HG02938 (cell line): ENCODE measurements around the gene OPCML.

ENCODE experiments used
- ATAC-seq: cut with Tn5 transposase; IDR thresholded peaks from one replicate; pipeline ENCODE4 v1.9.1; 2021; ENCODE audit warnings: mild to moderate bottlenecking, moderate library complexity; ENCODE audit not compliant: unreplicated experiment

The OPCML gene

GRCh38 chr11:132650969-132651720 lies 881.2 kb downstream of the OPCML start:
- no peak for ATAC-seq

DNA sequence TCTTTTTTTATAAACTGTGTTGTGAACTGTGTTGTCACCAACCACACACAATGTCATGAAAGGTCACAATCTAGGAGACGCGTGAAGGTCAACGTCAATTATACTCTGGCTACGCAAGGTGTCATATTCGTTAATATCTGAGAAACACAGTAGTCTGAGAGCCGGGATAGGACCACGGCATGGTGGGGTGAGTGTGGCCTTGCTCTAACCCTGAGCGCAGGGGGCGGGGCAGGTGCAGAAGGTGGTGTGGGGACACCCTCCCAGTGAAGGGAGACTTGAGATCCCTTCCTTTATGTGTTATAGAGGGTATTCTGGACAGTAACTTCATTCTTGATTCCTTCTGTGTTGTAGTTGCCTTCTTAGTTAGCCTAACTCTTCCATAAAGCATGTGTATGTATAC lies 883.0 kb downstream of the OPCML start:
- ATAC-seq = no peak

GRCh38 chr11:132648851-132649250 lies 883.5 kb downstream of the OPCML start:
- no peak for ATAC-seq

DNA sequence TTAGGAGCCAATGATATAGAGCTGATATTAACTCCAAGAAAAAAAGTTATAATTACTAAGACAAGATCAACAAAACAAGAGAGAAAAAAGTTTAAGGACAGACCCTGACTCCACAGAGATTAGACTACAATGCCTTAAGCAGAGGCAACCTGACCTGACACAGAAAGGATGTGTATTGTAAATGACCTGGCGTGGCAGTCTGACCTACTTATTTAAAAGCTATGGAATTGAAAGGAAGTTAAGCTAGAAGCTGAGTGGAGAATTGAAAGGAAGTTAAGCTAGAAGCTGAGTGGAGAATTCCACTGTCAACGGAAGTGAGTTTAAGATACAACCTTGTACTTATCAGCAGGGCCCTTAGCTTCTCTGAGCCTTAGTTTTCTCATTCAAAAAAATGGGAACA lies 885.4 kb downstream of the OPCML start:
- ATAC-seq = no peak

GRCh38 chr11:132644520-132645239 lies 887.6 kb downstream of the OPCML start:
- ATAC-seq = no peak

GRCh38 chr11:132643239-132643638 lies 889.1 kb downstream of the OPCML start:
- no peak for ATAC-seq

GRCh38 chr11:132640952-132641351 lies 891.3 kb downstream of the OPCML start:
- no peak for ATAC-seq

DNA sequence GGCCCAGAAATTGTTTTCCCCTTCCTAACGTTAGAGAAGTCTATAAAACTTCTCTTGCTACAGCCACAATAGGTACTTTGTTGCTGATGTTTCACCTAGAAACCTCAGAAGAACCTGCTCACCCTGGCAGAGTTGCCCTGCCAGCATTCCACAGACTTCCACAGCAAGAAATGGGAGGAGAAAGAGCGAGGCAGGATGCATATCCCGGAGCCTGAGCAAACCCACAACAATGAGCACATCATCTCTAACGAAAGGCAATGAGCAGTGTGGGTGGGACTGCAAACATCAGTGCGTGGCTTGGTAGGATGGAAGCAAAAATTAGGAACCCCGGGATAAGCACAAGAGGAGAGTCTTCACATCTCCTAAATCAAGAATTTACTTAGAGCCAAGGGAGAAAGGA lies 892.3 kb downstream of the OPCML start:
- ATAC-seq = no peak

- ATAC-seq = no peak
Measured at GRCh38 chr11:132639403-132639802, 892.9 kb downstream of the OPCML start.

- ATAC-seq = no peak
Measured at GRCh38 chr11:132638423-132638822, 893.9 kb downstream of the OPCML start.

DNA sequence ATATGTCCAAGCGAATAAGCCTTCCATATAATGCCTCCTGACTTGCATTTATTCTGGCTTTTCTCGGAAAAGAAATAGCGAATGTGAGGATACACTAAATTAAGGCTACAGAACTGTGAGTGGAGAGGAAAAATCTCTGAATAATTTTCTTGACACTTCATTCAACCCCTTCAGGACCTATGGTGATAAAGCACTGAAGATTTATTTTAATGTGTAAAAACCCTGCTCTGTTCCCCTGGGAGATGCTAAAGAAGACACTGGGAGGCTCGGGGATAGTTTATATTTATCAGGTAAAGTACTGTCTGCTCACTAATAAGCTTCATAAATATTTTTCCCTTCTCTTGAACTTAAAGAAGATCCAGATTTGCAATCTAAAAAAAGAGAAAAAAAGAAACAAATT lies 895.8 kb downstream of the OPCML start:
- ATAC-seq = no peak

GRCh38 chr11:132632641-132633124 lies 899.6 kb downstream of the OPCML start:
- ATAC-seq = no peak

DNA sequence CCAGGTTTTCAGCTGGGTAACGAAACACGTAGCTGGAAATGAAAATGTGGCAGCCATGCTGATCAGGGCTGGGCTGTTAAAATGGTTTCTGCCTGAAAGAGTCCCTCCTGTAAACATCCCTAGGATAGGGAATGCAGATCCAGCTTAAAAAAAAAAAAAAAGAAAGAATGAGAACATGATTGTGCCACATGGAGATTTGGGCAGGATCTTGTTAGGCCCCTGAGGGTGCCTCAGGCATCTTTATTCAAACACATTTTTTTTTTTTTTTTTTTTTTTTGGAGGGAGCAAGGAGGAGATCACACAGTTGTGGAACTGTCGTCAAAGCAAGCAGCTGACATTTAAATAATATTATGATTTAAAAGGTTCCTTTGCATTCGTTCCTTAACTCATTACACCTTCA lies 900.3 kb downstream of the OPCML start:
- no peak for ATAC-seq

DNA sequence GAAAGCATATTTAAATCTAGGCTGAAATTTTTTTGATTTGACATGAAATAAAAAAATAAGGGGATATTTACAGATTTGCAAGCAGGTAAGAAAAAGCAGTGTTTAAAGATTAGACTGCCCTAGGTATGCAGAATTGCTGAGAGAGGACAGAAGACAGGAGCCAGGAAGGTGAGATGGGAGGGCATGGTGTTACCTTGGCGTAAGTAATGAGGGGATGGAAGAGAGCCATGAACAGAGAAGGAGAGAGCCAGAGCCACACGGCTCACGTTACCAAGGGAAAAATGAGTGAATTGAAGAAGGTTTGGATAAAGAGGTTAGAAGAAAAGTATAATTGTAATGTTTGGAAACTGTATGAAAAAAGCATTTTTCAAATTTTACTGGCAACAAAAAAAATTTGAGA lies 904.3 kb downstream of the OPCML start:
- no peak for ATAC-seq

- ATAC-seq = no peak
Measured at GRCh38 chr11:132626446-132626845, 905.9 kb downstream of the OPCML start.

GRCh38 chr11:132623511-132623910 lies 908.8 kb downstream of the OPCML start:
- ATAC-seq = no peak

DNA sequence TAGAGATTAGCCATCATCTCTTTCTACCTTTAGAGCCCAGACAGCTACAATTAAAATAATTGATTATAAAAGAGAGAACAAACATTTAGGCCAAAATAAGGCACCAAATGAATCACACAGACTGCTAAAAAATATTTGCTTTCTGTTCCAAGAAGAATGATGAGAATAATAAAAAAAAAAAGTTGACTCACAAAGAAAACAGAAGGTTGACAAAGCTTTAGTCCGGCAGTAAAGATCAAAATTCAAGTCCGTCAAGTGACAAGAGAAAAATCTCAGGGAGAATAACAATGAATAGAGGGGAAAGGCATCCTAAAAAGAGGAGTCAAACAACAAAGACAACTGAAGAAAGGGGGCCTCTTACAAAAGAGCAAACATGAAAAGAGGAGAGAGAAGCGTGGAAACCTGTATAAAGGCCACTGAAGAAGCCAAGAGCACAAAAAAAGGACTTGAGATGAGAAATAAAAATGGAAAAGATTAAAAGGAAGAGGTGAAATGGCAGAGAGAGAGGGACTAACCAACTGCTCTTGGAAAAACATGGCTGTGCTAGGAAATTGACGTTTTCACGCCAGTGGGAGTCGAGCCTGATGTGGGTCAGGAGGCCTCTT lies 910.2 kb downstream of the OPCML start:
- ATAC-seq = no peak

GRCh38 chr11:132620423-132620822 lies 911.9 kb downstream of the OPCML start:
- no peak for ATAC-seq

DNA sequence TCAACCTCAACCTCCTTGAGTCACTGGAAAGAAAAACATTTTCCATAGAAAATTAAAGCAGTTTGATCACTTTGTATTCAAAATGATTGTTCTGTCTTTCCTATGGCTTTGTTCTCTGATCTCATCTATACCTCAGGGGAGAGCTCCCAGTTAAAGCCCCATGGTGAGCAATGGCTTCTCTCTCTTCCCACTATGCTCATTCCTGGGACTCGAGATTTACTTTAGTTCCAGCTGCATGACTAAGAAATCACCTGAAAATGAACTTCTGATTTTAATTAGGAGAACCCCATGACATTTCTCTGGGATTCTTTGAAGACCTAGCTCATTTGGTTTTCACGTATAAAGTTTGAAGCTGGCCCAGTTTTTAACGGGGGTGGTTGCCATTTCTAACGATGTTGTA lies 921.5 kb downstream of the OPCML start:
- ATAC-seq = no peak

- no peak for ATAC-seq
Measured at GRCh38 chr11:132610216-132610615, 922.1 kb downstream of the OPCML start.

- no peak for ATAC-seq
Measured at GRCh38 chr11:132607575-132607974, 924.7 kb downstream of the OPCML start.
